ENCODE results near the gene GPBP1.
"Not testable (repeated sequence)": the region's sequence is repeated elsewhere in the genome, so short reads cannot be mapped to it uniquely, and the experiment has no call there.

Gene GPBP1

DNA sequence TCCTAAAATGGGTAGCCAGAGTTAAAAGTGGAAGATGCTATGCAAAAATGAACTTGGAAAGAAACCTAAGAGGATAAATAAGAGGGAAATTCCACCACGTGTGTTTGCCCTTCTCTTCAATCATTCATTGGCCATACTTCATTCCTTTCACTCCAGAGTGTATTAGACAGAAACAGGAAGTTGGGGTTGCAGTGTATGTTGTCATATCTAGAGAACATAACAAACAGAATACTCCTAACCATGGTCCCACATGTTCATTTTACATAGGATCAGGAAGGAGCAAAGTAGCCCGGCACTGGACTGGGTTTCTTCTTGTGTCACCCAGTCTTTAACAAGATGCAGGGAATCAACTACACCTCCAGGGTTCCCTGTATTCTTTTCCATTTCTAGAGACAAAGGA lies 7.6 kb upstream of the GPBP1 start:
- Histone ChIP-seq H3K36me3 (ENCODE audit: insufficient read depth, low read length) (no peaks in the 10 kb centered on the region), H3K4me2 (ENCODE audit: insufficient read depth, low read length) (no peak overlapping the region), H3K27ac (ENCODE audit: low read length) (no peak overlapping the region), H3K79me2 (ENCODE audit: insufficient read depth, low read length) (no peaks in the 10 kb centered on the region), H2AFZ (ENCODE audit: low read depth, low read length) (0 out of 2 replicates have a peak overlapping the region, but pooled peaks have one; percentile 4), H3K4me1 (ENCODE audit: insufficient read depth, low read length) (no peaks in the 10 kb centered on the region), H3K4me3 (ENCODE audit: low read depth in 1 of 2, low read length in 2 of 2) (no peak overlapping the region), H4K20me1 (ENCODE audit: insufficient read depth, low read length) (no peaks in the 10 kb centered on the region), H3K27me3 (ENCODE audit: insufficient read depth, low read length, poor library complexity) (no peaks in the 10 kb centered on the region), H3K9ac (ENCODE audit: low read depth, low read length) (no peak overlapping the region), H3K9me3 (ENCODE audit: insufficient read depth, low read length, severe bottlenecking) (no peaks in the 10 kb centered on the region)
- DNase-seq = no peak
- ATAC-seq (ENCODE audit: insufficient read depth, low read depth) = 0 out of 3 replicates have a peak, but pooled peaks have one; percentile 48
- TF ChIP-seq EZH2 (IDR thresholded peaks at IDR 0.05; ENCODE audit: borderline replicate concordance, low read depth, low read length, severe bottlenecking) = no peak
- TF ChIP-seq, protein P1, sequence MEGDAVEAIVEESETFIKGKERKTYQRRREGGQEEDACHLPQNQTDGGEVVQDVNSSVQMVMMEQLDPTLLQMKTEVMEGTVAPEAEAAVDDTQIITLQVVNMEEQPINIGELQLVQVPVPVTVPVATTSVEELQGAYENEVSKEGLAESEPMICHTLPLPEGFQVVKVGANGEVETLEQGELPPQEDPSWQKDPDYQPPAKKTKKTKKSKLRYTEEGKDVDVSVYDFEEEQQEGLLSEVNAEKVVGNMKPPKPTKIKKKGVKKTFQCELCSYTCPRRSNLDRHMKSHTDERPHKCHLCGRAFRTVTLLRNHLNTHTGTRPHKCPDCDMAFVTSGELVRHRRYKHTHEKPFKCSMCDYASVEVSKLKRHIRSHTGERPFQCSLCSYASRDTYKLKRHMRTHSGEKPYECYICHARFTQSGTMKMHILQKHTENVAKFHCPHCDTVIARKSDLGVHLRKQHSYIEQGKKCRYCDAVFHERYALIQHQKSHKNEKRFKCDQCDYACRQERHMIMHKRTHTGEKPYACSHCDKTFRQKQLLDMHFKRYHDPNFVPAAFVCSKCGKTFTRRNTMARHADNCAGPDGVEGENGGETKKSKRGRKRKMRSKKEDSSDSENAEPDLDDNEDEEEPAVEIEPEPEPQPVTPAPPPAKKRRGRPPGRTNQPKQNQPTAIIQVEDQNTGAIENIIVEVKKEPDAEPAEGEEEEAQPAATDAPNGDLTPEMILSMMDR (IDR thresholded peaks at IDR 0.05; ENCODE audit: borderline replicate concordance, extremely low read depth, low read length, poor library complexity, severe bottlenecking) = no peak

DNA sequence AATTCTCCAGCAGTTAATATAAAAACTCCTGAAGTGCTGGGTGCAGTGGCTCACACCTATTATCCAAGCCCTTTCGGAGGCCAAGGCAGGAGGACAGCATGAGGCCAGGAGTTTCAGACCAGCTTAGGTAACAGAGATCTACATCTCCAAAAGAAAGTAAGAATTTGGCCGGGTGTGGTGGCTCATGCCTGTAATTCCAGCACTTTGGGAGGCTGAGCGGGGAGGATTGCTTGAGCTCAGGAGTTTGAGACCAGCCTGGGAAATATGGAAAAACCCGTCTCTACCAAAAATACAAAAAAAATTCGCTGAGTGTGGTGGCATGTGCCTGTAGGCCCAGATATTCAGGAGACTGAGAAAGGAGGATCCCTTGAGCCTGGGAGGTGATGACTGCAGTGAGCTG lies 6.7 kb upstream of the GPBP1 start:
- no peak for ATAC-seq (ENCODE audit: insufficient read depth, low read depth)
- Histone ChIP-seq H3K27ac (ENCODE audit: low read length) (no peak overlapping the region), H3K79me2 (ENCODE audit: insufficient read depth, low read length) (0 out of 2 replicates have a peak, but pooled peaks cover 1% of the 10 kb centered on the region), H3K9me3 (ENCODE audit: insufficient read depth, low read length, severe bottlenecking) (no peaks in the 10 kb centered on the region), H3K36me3 (ENCODE audit: insufficient read depth, low read length) (no peaks in the 10 kb centered on the region), H3K4me1 (ENCODE audit: insufficient read depth, low read length) (peaks cover 6% of the 10 kb centered on the region), H4K20me1 (ENCODE audit: insufficient read depth, low read length) (no peaks in the 10 kb centered on the region), H3K4me3 (ENCODE audit: low read depth in 1 of 2, low read length in 2 of 2) (no peak overlapping the region), H3K27me3 (ENCODE audit: insufficient read depth, low read length, poor library complexity) (peaks cover 3% of the 10 kb centered on the region), H3K4me2 (ENCODE audit: insufficient read depth, low read length) (no peak overlapping the region), H3K9ac (ENCODE audit: low read depth, low read length) (no peak overlapping the region), H2AFZ (ENCODE audit: low read depth, low read length) (no peak overlapping the region)
- DNase-seq = no peak
- TF ChIP-seq EZH2 (IDR thresholded peaks at IDR 0.05; ENCODE audit: borderline replicate concordance, low read depth, low read length, severe bottlenecking) = no peak
- TF ChIP-seq, protein P1 (IDR thresholded peaks at IDR 0.05; ENCODE audit: borderline replicate concordance, extremely low read depth, low read length, poor library complexity, severe bottlenecking) = no peak

DNA sequence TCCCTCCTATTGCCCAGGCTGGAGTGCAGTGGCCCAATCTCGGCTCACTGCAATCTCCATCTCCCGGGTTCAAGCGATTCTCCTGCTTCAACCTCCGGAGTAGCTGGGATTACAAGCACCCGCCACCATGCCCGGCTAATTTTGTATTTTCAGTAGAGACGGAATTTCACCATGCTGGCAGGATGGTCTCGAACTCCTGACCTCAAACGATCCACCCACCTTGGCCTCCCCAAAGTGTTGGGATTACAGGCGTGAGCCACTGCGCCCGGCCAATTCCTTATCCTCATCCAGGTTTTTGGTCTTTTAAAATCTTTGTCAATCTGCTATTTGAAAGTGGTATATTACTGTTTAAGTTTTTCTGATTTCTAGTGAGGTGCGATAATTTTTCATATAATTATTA lies 3.7 kb upstream of the GPBP1 start:
- H3K27me3 ChIP-seq (ENCODE audit: insufficient read depth, low read length, poor library complexity); H3K36me3 ChIP-seq (ENCODE audit: insufficient read depth, low read length); H3K9ac ChIP-seq (ENCODE audit: low read depth, low read length); DNase-seq; ATAC-seq (ENCODE audit: insufficient read depth, low read depth); H2AFZ ChIP-seq (ENCODE audit: low read depth, low read length); H3K9me3 ChIP-seq (ENCODE audit: insufficient read depth, low read length, severe bottlenecking); H4K20me1 ChIP-seq (ENCODE audit: insufficient read depth, low read length); H3K4me2 ChIP-seq (ENCODE audit: insufficient read depth, low read length); H3K4me3 ChIP-seq (ENCODE audit: low read depth in 1 of 2, low read length in 2 of 2); H3K27ac ChIP-seq (ENCODE audit: low read length): not testable (repeated sequence)
- Histone ChIP-seq H3K4me1 (ENCODE audit: insufficient read depth, low read length) (peaks cover 20% of the 10 kb centered on the region), H3K79me2 (ENCODE audit: insufficient read depth, low read length) (peaks cover 17% of the 10 kb centered on the region)

DNA sequence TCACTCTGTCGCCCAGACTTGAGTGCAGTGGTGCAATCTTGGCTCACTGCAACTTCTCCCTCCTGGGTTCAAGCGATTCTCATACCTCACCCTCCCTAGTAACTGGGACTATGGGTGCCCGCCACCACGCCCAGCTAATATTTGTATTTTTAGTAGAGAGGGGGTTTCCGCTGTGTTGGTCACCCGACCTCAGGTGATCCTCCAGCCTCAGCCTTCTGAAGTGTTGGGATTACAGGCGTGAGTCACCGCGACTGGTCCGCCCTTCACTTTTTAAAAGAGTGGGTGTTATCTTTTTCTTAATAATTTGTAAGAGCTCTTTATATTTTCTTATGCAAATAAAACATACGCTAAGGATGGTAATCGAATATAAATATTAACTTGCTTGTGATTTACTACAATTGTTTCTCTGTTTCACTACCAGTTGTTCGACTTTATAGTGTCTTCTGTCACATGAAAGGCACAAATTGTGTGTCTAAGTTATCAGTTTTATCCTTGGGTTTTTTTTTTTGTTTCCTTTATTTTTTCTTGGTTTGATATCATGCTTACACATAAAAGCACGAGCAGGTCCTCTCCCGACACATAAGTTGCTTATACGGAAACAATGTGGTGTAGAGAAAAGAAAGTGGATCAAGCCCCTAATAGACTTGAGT lies 1.9 kb upstream of the GPBP1 start:
- Histone ChIP-seq H3K9ac (ENCODE audit: low read depth, low read length) (peak overlapping the region; percentile 91), H4K20me1 (ENCODE audit: insufficient read depth, low read length) (peaks cover 21% of the 10 kb centered on the region), H3K36me3 (ENCODE audit: insufficient read depth, low read length) (peaks cover 5% of the 10 kb centered on the region; the same call in 1 of the 2 replicates), H3K79me2 (ENCODE audit: insufficient read depth, low read length) (peaks cover 35% of the 10 kb centered on the region), H3K9me3 (ENCODE audit: insufficient read depth, low read length, severe bottlenecking) (no peaks in the 10 kb centered on the region), H2AFZ (ENCODE audit: low read depth, low read length) (peak overlapping the region; percentile 95), H3K4me3 (ENCODE audit: low read depth in 1 of 2, low read length in 2 of 2) (peak overlapping the region; percentile 75 to 76; a peak in 3 of 4 replicates), H3K27me3 (ENCODE audit: insufficient read depth, low read length, poor library complexity) (peaks cover 5% of the 10 kb centered on the region), H3K27ac (ENCODE audit: low read length) (peak overlapping the region; percentile 26; the same call in 1 of the 2 replicates), H3K4me2 (ENCODE audit: insufficient read depth, low read length) (peak overlapping the region; percentile 94), H3K4me1 (ENCODE audit: insufficient read depth, low read length) (peaks cover 38% of the 10 kb centered on the region)
- ATAC-seq (ENCODE audit: insufficient read depth, low read depth) (no peak), DNase-seq (no peak)
- TF ChIP-seq, protein P1 (IDR thresholded peaks at IDR 0.05; ENCODE audit: borderline replicate concordance, extremely low read depth, low read length, poor library complexity, severe bottlenecking) = no peak
- no peak for TF ChIP-seq EZH2 (IDR thresholded peaks at IDR 0.05; ENCODE audit: borderline replicate concordance, low read depth, low read length, severe bottlenecking)

All from DND-41 (cell line).